Omental fat pad (tissue), 4 donors: ENCODE data around the gene GJD3. TPM values are rescaled to one million over a fixed set of nuclear protein-coding genes. Genes with fewer than 3 reads are reported as not detected.
"Not testable (repeated sequence)": the region's sequence is repeated elsewhere in the genome, so short reads cannot be mapped to it uniquely, and the experiment has no call there.

ENCODE experiments used
- ATAC-seq: fragments of 150-250 bp; one replicate; pipeline ENCODE4 v1.9.1; 2016; ENCODE audit warnings: mild to moderate bottlenecking, moderate library complexity; ENCODE audit not compliant: low FRiP score
- DNase-seq: peaks from one replicate; pipeline ENCODE4 v3.0.0-alpha.2; 2019; ENCODE audit warnings: low spot score
- total RNA-seq, 4 donors: library from RNA; depleted of rRNA; stranded (reverse); fragments of >200 nt; gene quantifications; one replicate each; pipeline ENCODE4 v1.1.0, GENCODE V29; 2016
- TF ChIP-seq, protein P1 (sequence below), 3 donors: fragments of 450-650 bp; IDR thresholded peaks; one replicate each; pipeline ENCODE4 v1.5.1; 2016 to 2017; ENCODE audit warnings: antibody characterized with exemption in 3 of 3, mild to moderate bottlenecking in 3 of 3, moderate library complexity in 2 of 3

Gene GJD3, protein sequence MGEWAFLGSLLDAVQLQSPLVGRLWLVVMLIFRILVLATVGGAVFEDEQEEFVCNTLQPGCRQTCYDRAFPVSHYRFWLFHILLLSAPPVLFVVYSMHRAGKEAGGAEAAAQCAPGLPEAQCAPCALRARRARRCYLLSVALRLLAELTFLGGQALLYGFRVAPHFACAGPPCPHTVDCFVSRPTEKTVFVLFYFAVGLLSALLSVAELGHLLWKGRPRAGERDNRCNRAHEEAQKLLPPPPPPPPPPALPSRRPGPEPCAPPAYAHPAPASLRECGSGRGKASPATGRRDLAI
- 1 to 10 TPM in 1 of 4 donors, under 1 TPM in 1, not detected in 2; 0.60 to 2.0 TPM for total RNA-seq

DNA sequence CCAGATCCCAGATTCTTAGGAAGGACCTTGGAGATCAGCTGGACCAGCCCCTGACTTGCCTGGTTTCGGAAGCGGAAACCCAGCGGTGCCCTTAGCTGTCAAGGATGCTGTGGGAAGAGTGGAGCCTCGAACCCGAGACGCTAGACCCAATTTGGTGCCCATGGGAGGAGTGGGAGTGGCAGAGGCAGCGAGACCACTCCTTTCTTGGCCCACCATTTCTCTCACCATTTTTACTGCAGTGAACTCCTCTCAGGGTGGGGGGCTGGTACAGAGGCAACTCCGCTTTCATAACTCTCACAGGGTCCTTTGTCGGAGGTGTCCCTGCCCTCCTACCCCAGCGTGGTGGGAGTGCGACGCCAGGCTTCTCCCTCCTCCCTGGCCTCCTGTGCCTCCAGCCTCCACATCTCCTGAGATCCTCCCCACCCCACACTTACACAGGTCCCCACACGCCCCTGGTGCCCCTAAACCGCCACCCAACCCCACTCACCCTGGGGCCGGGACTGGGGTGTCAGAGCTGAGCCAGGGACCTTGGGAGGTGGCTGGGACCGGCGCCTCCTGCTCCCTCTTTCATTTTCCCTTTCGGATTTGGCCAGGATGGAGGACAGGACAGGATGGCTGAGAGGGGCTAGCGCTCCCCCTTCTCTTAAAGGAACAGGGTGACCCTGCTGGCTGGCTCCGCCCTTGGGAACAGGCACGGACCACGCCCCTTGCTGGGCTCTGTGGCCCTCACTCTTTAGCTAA is at the start of gene GJD3:
GJD3 (minus strand) TSS at position 617 of the 741 bp plus-strand sequence. CDS start 922 bp downstream, outside the sequence.
- TF ChIP-seq, protein P1, sequence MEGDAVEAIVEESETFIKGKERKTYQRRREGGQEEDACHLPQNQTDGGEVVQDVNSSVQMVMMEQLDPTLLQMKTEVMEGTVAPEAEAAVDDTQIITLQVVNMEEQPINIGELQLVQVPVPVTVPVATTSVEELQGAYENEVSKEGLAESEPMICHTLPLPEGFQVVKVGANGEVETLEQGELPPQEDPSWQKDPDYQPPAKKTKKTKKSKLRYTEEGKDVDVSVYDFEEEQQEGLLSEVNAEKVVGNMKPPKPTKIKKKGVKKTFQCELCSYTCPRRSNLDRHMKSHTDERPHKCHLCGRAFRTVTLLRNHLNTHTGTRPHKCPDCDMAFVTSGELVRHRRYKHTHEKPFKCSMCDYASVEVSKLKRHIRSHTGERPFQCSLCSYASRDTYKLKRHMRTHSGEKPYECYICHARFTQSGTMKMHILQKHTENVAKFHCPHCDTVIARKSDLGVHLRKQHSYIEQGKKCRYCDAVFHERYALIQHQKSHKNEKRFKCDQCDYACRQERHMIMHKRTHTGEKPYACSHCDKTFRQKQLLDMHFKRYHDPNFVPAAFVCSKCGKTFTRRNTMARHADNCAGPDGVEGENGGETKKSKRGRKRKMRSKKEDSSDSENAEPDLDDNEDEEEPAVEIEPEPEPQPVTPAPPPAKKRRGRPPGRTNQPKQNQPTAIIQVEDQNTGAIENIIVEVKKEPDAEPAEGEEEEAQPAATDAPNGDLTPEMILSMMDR (IDR thresholded peaks at IDR 0.05), result no peak
- DNase-seq, result no peak
- ATAC-seq, result no peak

DNA sequence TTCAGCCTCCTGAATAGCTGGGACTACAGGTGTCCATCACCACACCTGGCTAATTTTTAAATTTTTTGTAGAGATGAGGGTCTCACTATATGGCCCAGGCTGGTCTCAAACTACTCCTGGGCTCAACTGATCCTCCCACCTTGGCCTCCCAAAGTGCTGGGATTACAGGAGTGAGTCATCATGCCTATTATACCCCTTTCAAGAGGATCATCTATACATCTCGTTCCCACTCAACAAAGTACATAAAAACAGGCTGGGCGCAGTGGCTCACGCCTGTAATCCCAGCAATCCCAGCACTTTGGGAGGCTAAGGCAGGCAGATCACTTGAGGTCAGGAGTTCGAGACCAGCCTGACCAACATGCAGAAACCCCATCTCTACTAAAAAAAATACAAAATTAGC is 49.8 kb upstream of the GJD3 start:
- ATAC-seq, DNase-seq: not testable (repeated sequence)

DNA sequence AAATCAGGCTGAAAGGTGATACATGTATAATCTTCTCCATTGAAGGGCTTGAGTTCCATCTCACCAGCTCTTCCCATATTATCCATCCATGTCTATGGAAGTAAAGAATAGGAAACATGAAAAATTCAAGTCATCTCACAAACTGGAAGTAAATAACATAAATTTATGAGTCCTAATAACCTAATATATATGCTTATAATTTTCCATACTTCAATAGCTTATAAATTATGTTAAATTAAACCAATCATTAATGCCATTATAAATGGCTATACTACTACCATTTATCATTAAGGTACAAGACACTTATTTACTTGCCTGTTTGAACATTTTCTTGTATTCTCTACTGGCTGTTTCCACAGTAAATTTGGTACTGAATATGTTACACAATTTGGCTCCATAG is 48.3 kb upstream of the GJD3 start:
- ATAC-seq, result no peak
- TF ChIP-seq, protein P1 (IDR thresholded peaks at IDR 0.05), result no peak
- no peak for DNase-seq

DNA sequence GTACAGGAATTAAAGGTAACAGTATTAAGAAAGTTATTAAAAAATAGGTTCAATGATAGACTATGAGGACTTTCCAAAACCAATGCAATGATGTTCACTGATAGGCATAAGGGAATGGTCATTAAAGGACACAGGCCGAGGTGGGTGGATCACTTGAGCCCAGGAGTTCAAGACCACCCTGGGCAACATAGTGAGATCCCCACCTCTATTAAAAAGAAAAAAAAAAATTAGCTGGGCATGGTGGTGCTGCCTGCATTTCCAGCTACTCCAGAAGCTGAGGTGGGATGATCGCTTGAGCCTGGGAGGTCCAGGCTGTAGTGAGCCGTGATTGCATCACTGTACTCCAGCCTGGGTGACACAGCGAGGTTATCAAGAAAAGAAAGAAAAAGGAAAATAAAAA is 47.3 kb upstream of the GJD3 start:
- TF ChIP-seq, protein P1 (IDR thresholded peaks at IDR 0.05), result no peak
- DNase-seq, result no peak
- no peak for ATAC-seq

DNA sequence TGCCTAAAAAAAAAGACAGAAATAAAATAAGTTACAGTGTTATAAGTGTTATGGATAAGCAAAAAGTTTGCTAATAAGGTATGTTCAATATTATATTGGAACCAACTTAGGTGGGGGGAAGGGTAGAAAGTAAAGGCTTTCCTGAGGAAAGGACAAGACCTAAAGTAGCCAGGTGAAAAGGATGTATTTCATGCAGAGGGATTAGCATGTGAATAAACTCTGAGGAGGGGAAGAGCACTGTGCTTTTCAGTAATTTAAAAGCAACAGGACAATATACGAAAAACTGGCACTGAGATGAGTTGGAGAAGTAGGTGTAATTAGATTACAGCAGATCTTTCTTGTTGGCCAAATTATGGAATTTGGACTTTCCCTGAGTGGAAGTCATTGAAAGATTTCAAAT is 45.5 kb upstream of the GJD3 start:
- TF ChIP-seq, protein P1 (IDR thresholded peaks at IDR 0.05), result no peak
- DNase-seq, result no peak
- no peak for ATAC-seq

DNA sequence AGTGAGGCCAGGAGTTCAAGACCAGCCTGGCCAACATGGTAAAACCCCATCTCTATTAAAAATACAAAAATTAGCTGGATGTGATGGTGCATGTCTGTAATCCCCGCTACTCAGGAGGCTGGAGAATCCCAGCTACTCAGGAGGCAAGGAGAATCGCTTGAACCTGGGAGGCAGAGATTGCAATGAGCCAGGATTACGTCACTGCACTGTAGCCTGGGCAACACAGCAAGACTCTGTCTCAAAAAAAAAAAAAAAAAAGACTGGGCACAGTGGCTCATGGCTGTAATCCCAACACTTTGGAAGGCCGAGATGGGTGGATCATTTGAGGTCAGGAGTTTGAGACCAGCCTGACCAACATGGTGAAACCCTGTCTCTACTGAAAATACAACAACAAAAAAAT is 45.0 kb upstream of the GJD3 start:
- not testable (repeated sequence) for ATAC-seq, DNase-seq

DNA sequence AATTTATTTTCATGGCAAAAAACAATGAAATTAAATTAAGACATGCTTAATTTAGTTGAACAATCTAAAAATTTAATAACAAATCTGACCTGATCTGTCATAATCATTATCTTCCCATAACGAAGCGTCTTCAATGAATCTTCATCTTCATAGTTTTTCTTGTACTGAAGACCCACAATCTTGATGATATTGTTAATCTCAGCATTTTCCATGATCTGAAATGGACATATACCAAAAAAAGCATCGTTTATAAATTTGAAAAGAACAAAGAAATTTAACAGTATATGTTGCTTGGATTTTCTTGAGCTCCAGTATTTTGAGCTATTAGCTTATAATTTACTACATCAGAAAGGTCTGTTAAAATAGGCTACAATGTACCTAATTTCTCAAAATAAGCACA is 42.9 kb upstream of the GJD3 start:
- no peak for DNase-seq
- no peak for ATAC-seq
- TF ChIP-seq, protein P1 (IDR thresholded peaks at IDR 0.05), result no peak

DNA sequence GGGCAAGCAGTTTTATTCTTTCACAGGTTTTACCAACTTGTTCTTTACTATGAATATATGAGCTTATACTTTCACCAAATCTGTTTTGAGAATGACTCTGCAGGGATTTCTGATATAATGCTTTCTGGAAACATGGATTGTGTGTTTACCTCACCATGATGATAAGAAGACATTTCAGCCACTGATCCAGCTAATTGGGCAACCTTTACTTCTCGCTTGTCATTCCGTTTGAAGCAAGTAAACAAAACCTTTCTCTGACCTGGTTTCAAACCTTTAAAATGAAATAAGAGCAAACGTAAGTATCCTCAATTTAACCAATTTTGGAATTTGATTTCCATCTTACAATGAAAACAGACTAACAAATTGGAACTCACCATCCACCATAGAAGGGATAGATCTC is 39.5 kb upstream of the GJD3 start:
- no peak for ATAC-seq

More for the DNA sequence above, 39.5 kb upstream of the GJD3 start:
- no peak for DNase-seq
- TF ChIP-seq, protein P1 (IDR thresholded peaks at IDR 0.05), result no peak
